ENCODE results near the gene CNOT11.

- TF ChIP-seq CTCF (IDR thresholded peaks at IDR 0.05), result no peak
- no peak for TF ChIP-seq EZH2 (IDR thresholded peaks at IDR 0.05; ENCODE audit: borderline replicate concordance, insufficient read depth, low read depth, low read length, poor library complexity, severe bottlenecking)
Observed at GRCh38 chr2:101307503-101307902, 54.8 kb downstream of the CNOT11 start.
